SKM-1 treated with dmso at 0.1 percent for 144 hours (cell line): ENCODE measurements around the gene RGS16.

Experiments
- DNase-seq: peaks from one replicate; lab custom pipeline; 2025; ENCODE audit not compliant: unreplicated experiment; lab: John Stamatoyannopoulos, UW

The RGS16 gene

GRCh38 chr1:182587093-182587492 lies 17.1 kb downstream of the RGS16 start:
- no peak for DNase-seq

- no peak for DNase-seq
These were observed 17.8 kb downstream of the RGS16 start for GRCh38 chr1:182586380-182586779.

- DNase-seq: no peak
These were observed 19.4 kb downstream of the RGS16 start for GRCh38 chr1:182584746-182585145.

GRCh38 chr1:182580736-182581135 lies 23.5 kb downstream of the RGS16 start:
- DNase-seq: no peak

- DNase-seq: no peak
These were observed 28.5 kb downstream of the RGS16 start for GRCh38 chr1:182575540-182576149.

GRCh38 chr1:182574156-182574555 lies 30.0 kb downstream of the RGS16 start:
- DNase-seq: no peak

- DNase-seq: no peak
These were observed 33.6 kb downstream of the RGS16 start for GRCh38 chr1:182570611-182570970.

GRCh38 chr1:182569939-182570610 lies 34.1 kb downstream of the RGS16 start:
- DNase-seq: no peak

- DNase-seq: no peak
These were observed 35.4 kb downstream of the RGS16 start for GRCh38 chr1:182568647-182569284.

GRCh38 chr1:182567629-182568028 lies 36.6 kb downstream of the RGS16 start:
- no peak for DNase-seq

- no peak for DNase-seq
These were observed 38.7 kb downstream of the RGS16 start for GRCh38 chr1:182565537-182565936.

- no peak for DNase-seq
These were observed 39.7 kb downstream of the RGS16 start for GRCh38 chr1:182564406-182565004.

GRCh38 chr1:182563095-182563494 lies 41.1 kb downstream of the RGS16 start:
- DNase-seq: no peak

- DNase-seq: no peak
These were observed 42.7 kb downstream of the RGS16 start for GRCh38 chr1:182561456-182561855.

- no peak for DNase-seq
These were observed 43.7 kb downstream of the RGS16 start for GRCh38 chr1:182560392-182560984.

- no peak for DNase-seq
These were observed 47.9 kb downstream of the RGS16 start for GRCh38 chr1:182556279-182556678.

GRCh38 chr1:182555493-182555892 lies 48.7 kb downstream of the RGS16 start:
- DNase-seq: no peak

GRCh38 chr1:182552527-182552926 lies 51.7 kb downstream of the RGS16 start:
- DNase-seq: no peak

- DNase-seq: no peak
These were observed 54.4 kb downstream of the RGS16 start for GRCh38 chr1:182549811-182550210.

- no peak for DNase-seq
These were observed 54.8 kb downstream of the RGS16 start for GRCh38 chr1:182549346-182549745.
